Naive thymus-derived CD4-positive, alpha-beta T cell (primary cell): Measurements from ENCODE around the gene ZNF280A. TPM values are rescaled to one million over a fixed set of nuclear protein-coding genes. Genes with fewer than 3 reads are reported as not detected.

Experiments
- ATAC-seq: fragments of 150-1000 bp; cut with Tn5 transposase; 2 replicates; pipeline ENCODE4 v1.10.0; 2021; ENCODE audit warnings: mild to moderate bottlenecking, moderate library complexity
- CTCF ChIA-PET: fragments of 350-600 bp; sonication (Branson Sonifier 250); formaldehyde crosslinking; loops from one replicate; lab custom pipeline; 2021; ENCODE audit warnings: antibody characterized with exemption; lab: Charles Lee
- POLR2A ChIA-PET: fragments of 350-600 bp; sonication (Branson Sonifier 250); formaldehyde crosslinking; loops from one replicate; lab custom pipeline; 2021; ENCODE audit warnings: antibody characterized with exemption, inconsistent platforms; lab: Charles Lee
- DNase-seq, 9 donors: peaks; one replicate each; pipeline versions ENCODE4 v3.0.0 to v3.0.0-alpha.2; 2020 to 2022; ENCODE audit warnings: mixed read lengths in 1 of 9
- H3K27ac ChIP-seq: one replicate; pipeline ENCODE4 v1.7.0; 2013; ENCODE audit warnings: mild to moderate bottlenecking, low read depth, low read length, moderate library complexity
- H3K27me3 ChIP-seq, 2 donors: one replicate each; pipeline ENCODE4 v1.7.0; 2013; ENCODE audit warnings: low read length in 2 of 2, mild to moderate bottlenecking in 2 of 2, moderate library complexity in 2 of 2; ENCODE audit not compliant: control insufficient read depth in 2 of 2, insufficient read depth in 2 of 2
- H3K36me3 ChIP-seq, 3 experiments: 1 replicate in 2 of 3; 2 replicates in 1 of 3; pipeline ENCODE4 v1.7.0; 2013; ENCODE audit warnings: low read length in 3 of 3, mild to moderate bottlenecking in 3 of 3, moderate library complexity in 1 of 3; ENCODE audit not compliant: insufficient read depth in 3 of 3, control insufficient read depth in 2 of 3
- H3K4me1 ChIP-seq, 2 donors: one replicate each; pipeline ENCODE4 v1.7.0; 2013; ENCODE audit warnings: low read length in 2 of 2, mild to moderate bottlenecking in 2 of 2, moderate library complexity in 1 of 2; ENCODE audit not compliant: control insufficient read depth in 2 of 2, insufficient read depth in 2 of 2
- H3K4me3 ChIP-seq: 2 replicates; pipeline ENCODE4 v1.7.0; 2013; ENCODE audit warnings: mild to moderate bottlenecking, low read length
- H3K9me3 ChIP-seq, 3 experiments: 1 replicate in 2 of 3; 2 replicates in 1 of 3; pipeline ENCODE4 v1.7.0; 2013; ENCODE audit warnings: low read length in 3 of 3; ENCODE audit not compliant: control insufficient read depth in 2 of 3
- H3K27ac Mint-ChIP-seq, 9 donors: one replicate each; pipeline ENCODE4 v1.8.0; 2020 to 2022; ENCODE audit warnings: mixed read lengths in 9 of 9, mild to moderate bottlenecking in 8 of 9, moderate library complexity in 5 of 9, inconsistent platforms in 2 of 9
- H3K27me3 Mint-ChIP-seq, 5 donors: one replicate each; pipeline ENCODE4 v1.8.0; 2021 to 2022; ENCODE audit warnings: mixed read lengths in 5 of 5, mild to moderate bottlenecking in 1 of 5
- H3K36me3 Mint-ChIP-seq, 5 donors: one replicate each; pipeline ENCODE4 v1.8.0; 2020 to 2022; ENCODE audit warnings: mixed read lengths in 5 of 5, mild to moderate bottlenecking in 3 of 5, inconsistent platforms in 1 of 5
- H3K4me1 Mint-ChIP-seq, 7 donors: one replicate each; pipeline ENCODE4 v1.8.0; 2020 to 2022; ENCODE audit warnings: mixed read lengths in 7 of 7, mild to moderate bottlenecking in 3 of 7, inconsistent platforms in 1 of 7
- H3K4me3 Mint-ChIP-seq, 10 donors: one replicate each; pipeline ENCODE4 v1.8.0; 2020 to 2022; ENCODE audit warnings: mild to moderate bottlenecking in 10 of 10, mixed read lengths in 10 of 10, moderate library complexity in 6 of 10, inconsistent platforms in 2 of 10
- H3K9me3 Mint-ChIP-seq, 11 donors: one replicate each; pipeline ENCODE4 v1.8.0; 2020 to 2022; ENCODE audit warnings: mixed read lengths in 11 of 11, mild to moderate bottlenecking in 4 of 11, inconsistent platforms in 1 of 11, moderate library complexity in 1 of 11
- intact Hi-C, 2 donors: fragments of 100-400 bp; cut with micrococcal nuclease; formaldehyde crosslinking; loops; one replicate each; pipeline ENCODE4 v1.15.1; 2023
- polyA plus RNA-seq, 2 donors: library from polyadenylated mRNA; unstranded; fragments of 300-500 nt; fragmentation: Illumina TruSeq; gene quantifications; one replicate each; pipeline ENCODE4 v1.2.3, GENCODE V29; 2021
- total RNA-seq, 6 experiments: library from RNA in 5 of 6; stranded (reverse) in 5 of 6; gene quantifications; 1 replicate in 5 of 6; 2 replicates in 1 of 6; pipeline ENCODE4 v1.2.3 and lab custom pipeline; 2021 to 2026

ZNF280A gene
- total and polyA plus RNA-seq, 7 experiments from 2014 or later = not detected

DNA sequence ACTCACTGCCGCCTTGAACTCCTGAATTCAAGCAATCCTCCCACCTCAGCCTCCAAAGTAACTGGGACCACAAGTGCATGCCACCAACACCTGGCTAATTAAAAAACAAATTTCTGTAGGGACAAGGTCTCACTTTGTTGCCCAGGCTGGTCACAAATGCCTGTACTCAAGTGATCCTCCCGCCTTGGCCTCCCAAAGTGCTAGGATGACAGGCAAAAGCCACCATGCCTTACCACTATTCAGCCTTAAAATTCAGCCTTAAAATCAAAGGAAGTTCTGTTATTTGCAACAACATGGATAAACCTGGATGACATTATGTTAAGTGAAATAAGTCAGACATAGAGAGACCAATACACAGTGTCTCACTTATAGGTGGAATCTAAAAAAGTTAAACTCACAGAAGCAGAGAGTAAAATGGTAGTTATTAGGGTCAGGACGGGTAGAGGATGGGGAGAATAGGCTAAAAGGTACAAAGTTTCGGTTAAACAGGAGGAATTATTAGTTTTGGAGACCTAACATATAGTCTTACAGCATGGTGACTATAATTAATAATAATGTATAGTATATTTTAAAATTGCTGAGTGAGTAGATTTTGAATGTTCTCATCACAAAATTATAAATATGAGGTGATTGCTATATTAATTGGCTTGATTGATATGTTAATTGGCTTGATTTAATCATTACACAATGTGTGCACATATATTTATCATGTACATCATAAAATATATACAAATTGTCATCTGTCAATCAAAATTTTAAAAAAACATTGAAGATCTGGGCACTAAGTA, 6.2 kb upstream of the ZNF280A start:
- H3K4me1 ChIP-seq = no peaks in the 10 kb centered on the region
- H3K36me3 ChIP-seq = no peaks in the 10 kb centered on the region
- intact Hi-C loops = no loop called here
- no peaks in the 10 kb centered on the region for H3K9me3 ChIP-seq
- no peaks in the 10 kb centered on the region for H3K27me3 ChIP-seq
- ATAC-seq = no peak
- Mint-ChIP-seq H3K36me3 (no peaks in the 10 kb centered on the region), H3K27me3 (peaks cover 5 to 30% (median 12%) of the 10 kb centered on the region in 5 donors), H3K9me3 (no peaks in the 10 kb centered on the region), H3K27ac (no peak overlapping the region), H3K4me1 (no peaks in the 10 kb centered on the region), H3K4me3 (no peak overlapping the region)
- H3K27ac ChIP-seq = no peak overlapping the region
- DNase-seq = no peak
- ChIA-PET CTCF (no interaction called here), POLR2A (no interaction called here)
- no peak overlapping the region for H3K4me3 ChIP-seq

DNA sequence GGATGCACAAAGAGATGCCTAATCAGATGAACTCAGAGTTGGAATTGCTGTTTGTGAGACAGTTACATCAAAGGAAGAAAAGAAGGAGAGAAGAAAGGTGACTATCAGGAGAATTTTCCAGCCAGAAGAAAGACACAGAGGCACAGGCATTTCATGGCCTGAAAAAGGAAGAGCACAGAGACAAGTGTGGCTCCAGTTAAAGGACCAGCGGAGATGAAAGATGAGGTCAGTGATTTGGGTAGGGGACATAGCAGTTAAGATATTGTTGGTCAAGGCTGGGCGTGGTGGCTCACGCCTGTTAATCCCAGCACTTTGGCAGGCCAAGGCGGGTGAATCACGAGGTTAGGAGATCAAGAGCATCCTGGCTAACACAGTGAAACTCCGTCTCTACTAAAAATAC, 3.4 kb upstream of the ZNF280A start:
- DNase-seq (no peak), ATAC-seq (no peak)
- Mint-ChIP-seq H3K4me1 (no peaks in the 10 kb centered on the region), H3K36me3 (no peaks in the 10 kb centered on the region), H3K27me3 (peaks cover 9 to 25% (median 14%) of the 10 kb centered on the region in 5 donors), H3K4me3 (no peak overlapping the region), H3K9me3 (no peaks in the 10 kb centered on the region), H3K27ac (no peak overlapping the region)
- intact Hi-C loops = no loop called here
- Histone ChIP-seq H3K4me3 (no peak overlapping the region), H3K4me1 (no peaks in the 10 kb centered on the region), H3K36me3 (no peaks in the 10 kb centered on the region), H3K27me3 (no peaks in the 10 kb centered on the region), H3K9me3 (no peaks in the 10 kb centered on the region), H3K27ac (no peak overlapping the region)
- ChIA-PET POLR2A (no interaction called here), CTCF (no interaction called here)

DNA sequence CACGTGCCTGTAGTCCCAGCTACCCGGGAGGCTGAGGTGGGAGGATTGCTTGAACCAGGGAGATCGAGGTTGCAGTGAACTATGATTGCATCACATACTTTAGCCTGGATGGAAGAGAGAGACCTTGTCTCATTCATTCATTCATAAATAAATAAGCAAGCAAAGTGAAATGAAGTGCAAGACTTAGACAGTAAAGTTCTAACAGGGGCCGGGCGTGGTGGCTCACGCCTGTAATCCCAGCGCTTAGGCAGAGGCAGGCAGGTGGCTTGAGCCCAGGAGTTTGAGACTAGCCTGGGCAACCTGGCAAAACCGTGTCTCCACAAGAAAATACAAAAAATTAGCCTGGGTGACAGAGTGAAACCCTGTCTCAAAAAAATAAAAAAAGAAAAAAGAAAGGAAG, 1.6 kb upstream of the ZNF280A start:
- Mint-ChIP-seq H3K36me3 (peaks cover 0 to 2% (median 0%) of the 10 kb centered on the region in 5 donors), H3K9me3 (no peaks in the 10 kb centered on the region), H3K27ac (no peak overlapping the region), H3K27me3 (peaks cover 14 to 27% (median 17%) of the 10 kb centered on the region in 5 donors), H3K4me3 (no peak overlapping the region), H3K4me1 (no peaks in the 10 kb centered on the region)
- Histone ChIP-seq H3K27me3 (no peaks in the 10 kb centered on the region), H3K4me3 (no peak overlapping the region), H3K9me3 (no peaks in the 10 kb centered on the region), H3K27ac (no peak overlapping the region), H3K4me1 (no peaks in the 10 kb centered on the region), H3K36me3 (no peaks in the 10 kb centered on the region)
- CTCF ChIA-PET = no interaction called here
- intact Hi-C loops = no loop called here
- ATAC-seq (no peak), DNase-seq (no peak)
- POLR2A ChIA-PET = no interaction called here

DNA sequence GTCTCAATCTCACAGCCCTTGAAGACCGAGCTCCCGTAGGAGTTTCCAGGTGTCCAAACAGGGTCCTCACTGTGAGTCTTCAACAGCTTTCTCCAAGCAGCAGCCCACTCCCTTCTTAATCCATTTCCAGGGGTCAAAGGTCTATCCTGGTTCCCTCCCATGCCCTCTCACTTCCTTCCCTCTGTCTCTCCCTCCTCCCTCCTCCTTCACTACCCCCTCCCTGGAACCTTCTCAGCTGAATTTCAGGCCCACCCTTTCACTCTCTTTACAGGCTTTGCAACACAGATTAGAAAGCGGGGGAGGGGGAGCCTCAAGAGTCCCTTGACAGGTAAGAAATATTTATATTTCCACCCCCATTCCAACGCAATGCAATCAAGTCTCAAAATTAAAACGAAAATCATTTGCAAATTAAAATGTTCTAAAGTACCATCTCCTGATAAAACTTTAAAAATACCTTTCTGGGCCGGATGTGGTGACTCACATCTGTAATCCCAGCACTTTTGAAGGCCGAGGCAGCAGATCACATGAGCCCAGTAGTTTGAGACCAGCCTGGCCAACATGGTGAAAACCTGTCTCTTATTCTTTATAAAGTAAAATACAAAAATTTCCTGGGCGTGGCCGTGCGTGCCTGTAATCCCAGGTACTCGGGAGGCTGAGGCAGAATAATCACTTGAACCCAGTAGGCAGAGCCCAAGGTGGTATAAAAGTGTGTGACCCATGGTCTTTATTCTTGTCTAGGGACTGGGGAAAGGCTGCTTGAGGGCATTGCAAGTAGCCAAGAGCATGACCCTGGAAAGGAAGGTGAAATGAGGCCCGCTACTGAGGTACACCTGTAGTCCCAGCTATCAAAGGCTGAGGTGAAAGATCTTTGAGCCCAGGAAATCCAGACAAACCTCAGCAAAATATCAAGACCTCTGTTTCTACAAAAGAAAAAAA, 865 bp upstream of the ZNF280A start:
- CTCF ChIA-PET = no interaction called here
- no peak for DNase-seq
- ATAC-seq = no peak
- Histone ChIP-seq H3K4me3 (no peak overlapping the region), H3K27ac (no peak overlapping the region), H3K4me1 (no peaks in the 10 kb centered on the region), H3K27me3 (no peaks in the 10 kb centered on the region), H3K36me3 (no peaks in the 10 kb centered on the region), H3K9me3 (no peaks in the 10 kb centered on the region)
- Mint-ChIP-seq H3K4me3 (no peak overlapping the region), H3K36me3 (peaks cover 0 to 5% (median 0%) of the 10 kb centered on the region in 5 donors), H3K9me3 (no peaks in the 10 kb centered on the region), H3K27ac (no peak overlapping the region), H3K4me1 (no peaks in the 10 kb centered on the region), H3K27me3 (peaks cover 17 to 34% (median 18%) of the 10 kb centered on the region in 5 donors)
- intact Hi-C loops = no loop called here
- POLR2A ChIA-PET = no interaction called here

DNA sequence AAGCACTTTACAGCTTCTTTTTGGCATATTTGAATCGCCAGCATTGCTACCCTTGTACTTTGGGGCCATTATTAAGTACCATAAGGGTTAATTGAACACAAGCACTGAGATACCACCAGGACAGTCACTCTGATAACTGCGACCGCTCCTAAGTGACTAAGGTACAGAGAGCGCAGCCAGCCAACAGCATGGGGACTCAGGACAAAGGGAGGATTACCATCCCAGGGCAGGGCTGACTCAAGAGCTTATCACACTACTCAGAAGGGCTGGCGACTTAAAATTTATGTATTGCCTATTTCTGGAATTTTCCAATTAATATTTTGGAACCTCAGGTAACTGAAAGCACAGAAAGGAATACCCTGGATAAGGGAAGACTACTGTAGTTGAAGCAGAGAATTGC, 479 bp downstream of the ZNF280A start:
- ATAC-seq = no peak
- Mint-ChIP-seq H3K4me1 (no peaks in the 10 kb centered on the region), H3K27ac (no peak overlapping the region), H3K27me3 (peaks cover 21 to 40% (median 25%) of the 10 kb centered on the region in 5 donors), H3K9me3 (no peaks in the 10 kb centered on the region), H3K4me3 (no peak overlapping the region), H3K36me3 (peaks cover 0 to 5% (median 0%) of the 10 kb centered on the region in 5 donors)
- ChIA-PET CTCF (no interaction called here), POLR2A (no interaction called here)
- intact Hi-C loops = no loop called here
- H3K27me3 ChIP-seq = no peaks in the 10 kb centered on the region
- DNase-seq = no peak
- no peaks in the 10 kb centered on the region for H3K4me1 ChIP-seq
- no peaks in the 10 kb centered on the region for H3K9me3 ChIP-seq
- no peak overlapping the region for H3K4me3 ChIP-seq
- no peak overlapping the region for H3K27ac ChIP-seq
- no peaks in the 10 kb centered on the region for H3K36me3 ChIP-seq

DNA sequence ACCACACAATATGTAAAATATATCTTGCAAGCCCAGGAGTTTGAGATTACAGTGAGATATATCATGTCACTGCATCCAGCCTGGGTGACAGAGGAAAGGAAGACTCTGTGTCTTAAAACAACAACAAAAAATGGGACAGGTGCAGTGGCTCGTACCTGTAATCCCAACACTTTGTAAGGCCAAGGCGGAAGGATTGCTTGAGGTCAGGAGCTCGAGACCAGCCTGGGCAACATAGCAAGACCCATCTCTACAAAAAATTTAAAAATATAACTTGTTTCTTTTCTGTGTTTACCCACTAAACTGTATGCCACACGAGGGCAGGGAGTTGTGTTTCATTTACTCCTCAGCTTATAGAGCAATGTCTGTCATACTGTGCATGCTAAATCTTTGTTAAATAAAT, 3.1 kb downstream of the ZNF280A start:
- no peak for ATAC-seq

More for the DNA sequence above, 3.1 kb downstream of the ZNF280A start:
- Mint-ChIP-seq H3K27me3 (peaks cover 25 to 48% (median 30%) of the 10 kb centered on the region in 5 donors), H3K4me1 (no peaks in the 10 kb centered on the region), H3K27ac (no peak overlapping the region), H3K36me3 (peaks cover 0 to 5% (median 0%) of the 10 kb centered on the region in 5 donors), H3K4me3 (no peak overlapping the region), H3K9me3 (no peaks in the 10 kb centered on the region)
- intact Hi-C loops = no loop called here
- H3K36me3 ChIP-seq = no peaks in the 10 kb centered on the region
- H3K27me3 ChIP-seq = no peaks in the 10 kb centered on the region
- CTCF ChIA-PET = no interaction called here
- H3K4me1 ChIP-seq = no peaks in the 10 kb centered on the region
- H3K4me3 ChIP-seq = no peak overlapping the region
- no peaks in the 10 kb centered on the region for H3K9me3 ChIP-seq
- no peak overlapping the region for H3K27ac ChIP-seq
- POLR2A ChIA-PET = no interaction called here
- DNase-seq = no peak
